ENCODE results near the gene OPCML. TPM values are rescaled to one million over a fixed set of nuclear protein-coding genes. Genes with fewer than 3 reads are reported as not detected.

The OPCML gene
- total RNA-seq, 1 donor from 2014 or later, result 4.6 TPM

- Mint-ChIP-seq H3K4me1 (ENCODE audit: unreplicated experiment) (peaks cover 3% of the 10 kb centered on the region), H3K27ac (no peak overlapping the region), H3K36me3 (no peaks in the 10 kb centered on the region), H3K9me3 (no peaks in the 10 kb centered on the region), H3K27me3 (peaks cover 45% of the 10 kb centered on the region), H3K4me3 (no peak overlapping the region)
- TF ChIP-seq, protein P1, sequence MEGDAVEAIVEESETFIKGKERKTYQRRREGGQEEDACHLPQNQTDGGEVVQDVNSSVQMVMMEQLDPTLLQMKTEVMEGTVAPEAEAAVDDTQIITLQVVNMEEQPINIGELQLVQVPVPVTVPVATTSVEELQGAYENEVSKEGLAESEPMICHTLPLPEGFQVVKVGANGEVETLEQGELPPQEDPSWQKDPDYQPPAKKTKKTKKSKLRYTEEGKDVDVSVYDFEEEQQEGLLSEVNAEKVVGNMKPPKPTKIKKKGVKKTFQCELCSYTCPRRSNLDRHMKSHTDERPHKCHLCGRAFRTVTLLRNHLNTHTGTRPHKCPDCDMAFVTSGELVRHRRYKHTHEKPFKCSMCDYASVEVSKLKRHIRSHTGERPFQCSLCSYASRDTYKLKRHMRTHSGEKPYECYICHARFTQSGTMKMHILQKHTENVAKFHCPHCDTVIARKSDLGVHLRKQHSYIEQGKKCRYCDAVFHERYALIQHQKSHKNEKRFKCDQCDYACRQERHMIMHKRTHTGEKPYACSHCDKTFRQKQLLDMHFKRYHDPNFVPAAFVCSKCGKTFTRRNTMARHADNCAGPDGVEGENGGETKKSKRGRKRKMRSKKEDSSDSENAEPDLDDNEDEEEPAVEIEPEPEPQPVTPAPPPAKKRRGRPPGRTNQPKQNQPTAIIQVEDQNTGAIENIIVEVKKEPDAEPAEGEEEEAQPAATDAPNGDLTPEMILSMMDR (conservative IDR thresholded peaks at IDR 0.05), result no peak
- DNase-seq (ENCODE audit: extremely low spot score, unreplicated experiment), result no peak
These were observed 1122.5 kb downstream of the OPCML start for GRCh38 chr11:132409573-132410355.

GRCh38 chr11:132408877-132409276, 1123.4 kb downstream of the OPCML start:
- Mint-ChIP-seq H3K27ac (no peak overlapping the region), H3K27me3 (peaks cover 50% of the 10 kb centered on the region), H3K4me1 (ENCODE audit: unreplicated experiment) (peaks cover 3% of the 10 kb centered on the region), H3K36me3 (no peaks in the 10 kb centered on the region), H3K9me3 (no peaks in the 10 kb centered on the region), H3K4me3 (no peak overlapping the region)
- DNase-seq (ENCODE audit: extremely low spot score, unreplicated experiment), result no peak
- TF ChIP-seq, protein P1 (conservative IDR thresholded peaks at IDR 0.05), result no peak

DNA sequence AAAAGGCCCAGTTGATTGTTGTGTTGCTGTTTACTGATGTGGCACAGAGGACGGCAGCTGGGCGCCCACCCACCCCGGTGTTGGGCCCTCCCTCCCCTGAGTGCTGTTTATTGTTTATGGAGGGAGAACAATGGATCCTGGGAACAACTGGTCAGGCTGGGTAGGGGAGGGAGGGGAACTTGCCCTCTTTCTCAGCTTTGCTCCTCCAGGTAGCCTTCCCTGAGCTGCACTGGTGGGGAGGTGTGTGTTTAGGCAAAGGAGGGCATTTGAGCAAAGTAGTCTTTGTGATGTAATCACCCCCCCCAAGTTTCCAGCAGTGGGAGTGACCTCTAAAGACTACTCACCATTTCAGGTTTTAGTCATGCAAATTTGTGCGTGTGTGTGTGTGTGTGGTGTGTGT, 1126.6 kb downstream of the OPCML start:
- Mint-ChIP-seq H3K36me3 (no peaks in the 10 kb centered on the region), H3K27me3 (peaks cover 48% of the 10 kb centered on the region)
- TF ChIP-seq, protein P1 (conservative IDR thresholded peaks at IDR 0.05), result no peak

DNA sequence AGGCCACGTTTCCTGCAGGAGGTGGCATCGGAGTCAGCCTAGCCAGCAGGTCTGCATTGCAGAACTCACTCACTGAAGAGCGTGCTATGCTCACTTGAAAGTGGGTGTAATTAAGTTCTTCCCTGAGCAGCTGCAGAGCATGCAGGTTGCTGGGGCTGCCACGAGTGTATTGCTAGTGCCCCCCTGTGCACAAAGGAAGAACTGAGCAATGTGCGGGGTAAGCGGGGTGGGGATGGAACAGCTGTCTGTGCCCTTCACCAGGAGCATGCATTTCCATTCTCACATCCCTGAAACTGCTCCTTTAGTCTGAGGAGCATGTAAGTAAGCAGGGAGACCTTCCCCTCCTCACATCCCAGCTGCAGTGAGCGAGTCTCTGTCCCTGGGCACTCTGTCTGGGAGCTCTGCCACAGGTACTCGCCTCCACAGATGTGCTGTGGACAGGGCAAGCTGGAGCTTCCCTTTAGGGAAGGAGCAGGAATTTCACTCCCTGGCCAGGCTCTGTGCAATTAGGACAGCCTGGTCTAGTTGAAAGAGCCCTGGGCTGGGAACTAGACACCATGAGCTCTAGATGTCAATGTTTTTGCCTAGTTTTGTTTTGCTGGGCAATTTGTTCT, 1130.1 kb downstream of the OPCML start:
- Mint-ChIP-seq H3K4me3 (no peak overlapping the region), H3K9me3 (peaks cover 4% of the 10 kb centered on the region), H3K27ac (no peak overlapping the region), H3K27me3 (peaks cover 44% of the 10 kb centered on the region), H3K4me1 (ENCODE audit: unreplicated experiment) (no peaks in the 10 kb centered on the region), H3K36me3 (no peaks in the 10 kb centered on the region)
- no peak for DNase-seq (ENCODE audit: extremely low spot score, unreplicated experiment)
- TF ChIP-seq, protein P1 (conservative IDR thresholded peaks at IDR 0.05), result peak; percentile 74

More for the DNA sequence above, 1126.6 kb downstream of the OPCML start:
- Mint-ChIP-seq H3K9me3 (no peaks in the 10 kb centered on the region), H3K4me3 (no peak overlapping the region), H3K4me1 (ENCODE audit: unreplicated experiment) (peaks cover 3% of the 10 kb centered on the region), H3K27ac (no peak overlapping the region)
- no peak for DNase-seq (ENCODE audit: extremely low spot score, unreplicated experiment)

DNA sequence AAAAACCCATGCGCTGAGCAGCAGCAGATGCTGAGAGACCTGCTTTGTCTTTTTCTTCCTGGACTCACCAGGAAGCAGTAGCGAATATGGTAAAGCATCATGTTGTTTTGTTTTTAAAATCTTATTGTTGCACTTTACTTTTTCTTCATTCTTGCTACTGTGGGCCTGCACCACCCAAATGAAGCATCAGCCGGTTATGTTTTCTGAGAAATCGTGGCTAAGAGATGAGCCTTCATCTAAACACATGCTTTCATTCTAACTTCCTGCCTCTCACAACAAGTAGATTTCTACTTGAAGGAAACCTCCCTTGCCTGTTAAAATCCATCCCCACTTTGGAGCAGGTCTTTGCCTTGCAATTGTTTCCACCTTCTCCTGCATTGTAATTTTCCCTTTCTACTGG, 1136.0 kb downstream of the OPCML start:
- no peak for DNase-seq (ENCODE audit: extremely low spot score, unreplicated experiment)
- Mint-ChIP-seq H3K4me1 (ENCODE audit: unreplicated experiment) (no peaks in the 10 kb centered on the region), H3K36me3 (no peaks in the 10 kb centered on the region), H3K4me3 (no peak overlapping the region), H3K27ac (no peak overlapping the region), H3K9me3 (peaks cover 6% of the 10 kb centered on the region), H3K27me3 (peaks cover 30% of the 10 kb centered on the region)
- TF ChIP-seq, protein P1 (conservative IDR thresholded peaks at IDR 0.05), result no peak

All from type B pancreatic cell (in vitro differentiated cells).